ENCODE results near the gene PEPD.
A peak's percentile ranks its signal among the peaks of the same experiment; 100 is the strongest.

The PEPD gene

GRCh38 chr19:33408538-33409434 is 112.8 kb downstream of the PEPD start:
- Histone ChIP-seq H3K4me3 (ENCODE audit: insufficient read depth, low read depth, low read length, poor library complexity, severe bottlenecking) (no peak overlapping the region), H3K27ac (ENCODE audit: insufficient read depth, low read length, poor library complexity, severe bottlenecking) (no peak overlapping the region), H3K9me3 (ENCODE audit: control insufficient read depth, low read length) (no peaks in the 10 kb centered on the region), H3K4me1 (ENCODE audit: control insufficient read depth, insufficient read depth, low read length, poor library complexity, severe bottlenecking) (no peaks in the 10 kb centered on the region), H3K36me3 (ENCODE audit: control insufficient read depth, insufficient read depth, low read length) (no peaks in the 10 kb centered on the region), H3K27me3 (replicated peaks; ENCODE audit: control insufficient read depth, insufficient read depth, low read length, poor library complexity, severe bottlenecking) (no peaks in the 10 kb centered on the region)
- no peak for DNase-seq

- no peak overlapping the region for H3K4me3 ChIP-seq (ENCODE audit: insufficient read depth, low read depth, low read length, poor library complexity, severe bottlenecking)
- no peaks in the 10 kb centered on the region for H3K9me3 ChIP-seq (ENCODE audit: control insufficient read depth, low read length)
- H3K4me1 ChIP-seq (ENCODE audit: control insufficient read depth, insufficient read depth, low read length, poor library complexity, severe bottlenecking): no peaks in the 10 kb centered on the region
- no peaks in the 10 kb centered on the region for H3K36me3 ChIP-seq (ENCODE audit: control insufficient read depth, insufficient read depth, low read length)
- no peak overlapping the region for H3K27ac ChIP-seq (ENCODE audit: insufficient read depth, low read length, poor library complexity, severe bottlenecking)
- no peak for DNase-seq
- no peaks in the 10 kb centered on the region for H3K27me3 ChIP-seq (replicated peaks; ENCODE audit: control insufficient read depth, insufficient read depth, low read length, poor library complexity, severe bottlenecking)
Observed at GRCh38 chr19:33408116-33408515, 113.5 kb downstream of the PEPD start.

- no peak overlapping the region for H3K27ac ChIP-seq (ENCODE audit: insufficient read depth, low read length, poor library complexity, severe bottlenecking)
- H3K4me3 ChIP-seq (ENCODE audit: insufficient read depth, low read depth, low read length, poor library complexity, severe bottlenecking): no peak overlapping the region
- DNase-seq: no peak
- H3K4me1 ChIP-seq (ENCODE audit: control insufficient read depth, insufficient read depth, low read length, poor library complexity, severe bottlenecking): no peaks in the 10 kb centered on the region
- no peaks in the 10 kb centered on the region for H3K9me3 ChIP-seq (ENCODE audit: control insufficient read depth, low read length)
- H3K27me3 ChIP-seq (replicated peaks; ENCODE audit: control insufficient read depth, insufficient read depth, low read length, poor library complexity, severe bottlenecking): no peaks in the 10 kb centered on the region
- H3K36me3 ChIP-seq (ENCODE audit: control insufficient read depth, insufficient read depth, low read length): no peaks in the 10 kb centered on the region
Observed at GRCh38 chr19:33407716-33408115, 113.9 kb downstream of the PEPD start.

- no peaks in the 10 kb centered on the region for H3K36me3 ChIP-seq (ENCODE audit: control insufficient read depth, insufficient read depth, low read length)
- no peak overlapping the region for H3K27ac ChIP-seq (ENCODE audit: insufficient read depth, low read length, poor library complexity, severe bottlenecking)
- H3K9me3 ChIP-seq (ENCODE audit: control insufficient read depth, low read length): no peaks in the 10 kb centered on the region
- DNase-seq: no peak
- H3K27me3 ChIP-seq (replicated peaks; ENCODE audit: control insufficient read depth, insufficient read depth, low read length, poor library complexity, severe bottlenecking): no peaks in the 10 kb centered on the region
- H3K4me1 ChIP-seq (ENCODE audit: control insufficient read depth, insufficient read depth, low read length, poor library complexity, severe bottlenecking): no peaks in the 10 kb centered on the region
- H3K4me3 ChIP-seq (ENCODE audit: insufficient read depth, low read depth, low read length, poor library complexity, severe bottlenecking): no peak overlapping the region
Observed at GRCh38 chr19:33407140-33407551, 114.4 kb downstream of the PEPD start.

- Histone ChIP-seq H3K27ac (ENCODE audit: insufficient read depth, low read length, poor library complexity, severe bottlenecking) (no peak overlapping the region), H3K36me3 (ENCODE audit: control insufficient read depth, insufficient read depth, low read length) (no peaks in the 10 kb centered on the region), H3K27me3 (replicated peaks; ENCODE audit: control insufficient read depth, insufficient read depth, low read length, poor library complexity, severe bottlenecking) (no peaks in the 10 kb centered on the region), H3K9me3 (ENCODE audit: control insufficient read depth, low read length) (no peaks in the 10 kb centered on the region), H3K4me1 (ENCODE audit: control insufficient read depth, insufficient read depth, low read length, poor library complexity, severe bottlenecking) (no peaks in the 10 kb centered on the region), H3K4me3 (ENCODE audit: insufficient read depth, low read depth, low read length, poor library complexity, severe bottlenecking) (no peak overlapping the region)
- peak; percentile 37 to 58 (median 54) for DNase-seq
Observed at GRCh38 chr19:33406521-33407139, 115.0 kb downstream of the PEPD start.

- no peak overlapping the region for H3K4me3 ChIP-seq (ENCODE audit: insufficient read depth, low read depth, low read length, poor library complexity, severe bottlenecking)
- H3K27me3 ChIP-seq (replicated peaks; ENCODE audit: control insufficient read depth, insufficient read depth, low read length, poor library complexity, severe bottlenecking): no peaks in the 10 kb centered on the region
- no peaks in the 10 kb centered on the region for H3K9me3 ChIP-seq (ENCODE audit: control insufficient read depth, low read length)
- no peak overlapping the region for H3K27ac ChIP-seq (ENCODE audit: insufficient read depth, low read length, poor library complexity, severe bottlenecking)
- DNase-seq: no peak
- no peaks in the 10 kb centered on the region for H3K4me1 ChIP-seq (ENCODE audit: control insufficient read depth, insufficient read depth, low read length, poor library complexity, severe bottlenecking)
- no peaks in the 10 kb centered on the region for H3K36me3 ChIP-seq (ENCODE audit: control insufficient read depth, insufficient read depth, low read length)
Observed at GRCh38 chr19:33405553-33406461, 115.8 kb downstream of the PEPD start.

- no peaks in the 10 kb centered on the region for H3K27me3 ChIP-seq (replicated peaks; ENCODE audit: control insufficient read depth, insufficient read depth, low read length, poor library complexity, severe bottlenecking)
- H3K27ac ChIP-seq (ENCODE audit: insufficient read depth, low read length, poor library complexity, severe bottlenecking): no peak overlapping the region
- H3K4me3 ChIP-seq (ENCODE audit: insufficient read depth, low read depth, low read length, poor library complexity, severe bottlenecking): no peak overlapping the region
- no peaks in the 10 kb centered on the region for H3K4me1 ChIP-seq (ENCODE audit: control insufficient read depth, insufficient read depth, low read length, poor library complexity, severe bottlenecking)
- DNase-seq: no peak
- no peaks in the 10 kb centered on the region for H3K36me3 ChIP-seq (ENCODE audit: control insufficient read depth, insufficient read depth, low read length)
- H3K9me3 ChIP-seq (ENCODE audit: control insufficient read depth, low read length): no peaks in the 10 kb centered on the region
Observed at GRCh38 chr19:33405254-33405552, 116.4 kb downstream of the PEPD start.

- H3K4me3 ChIP-seq (ENCODE audit: insufficient read depth, low read depth, low read length, poor library complexity, severe bottlenecking): no peak overlapping the region
- H3K36me3 ChIP-seq (ENCODE audit: control insufficient read depth, insufficient read depth, low read length): no peaks in the 10 kb centered on the region
- H3K9me3 ChIP-seq (ENCODE audit: control insufficient read depth, low read length): no peaks in the 10 kb centered on the region
- DNase-seq: no peak
- no peaks in the 10 kb centered on the region for H3K27me3 ChIP-seq (replicated peaks; ENCODE audit: control insufficient read depth, insufficient read depth, low read length, poor library complexity, severe bottlenecking)
- no peaks in the 10 kb centered on the region for H3K4me1 ChIP-seq (ENCODE audit: control insufficient read depth, insufficient read depth, low read length, poor library complexity, severe bottlenecking)
- no peak overlapping the region for H3K27ac ChIP-seq (ENCODE audit: insufficient read depth, low read length, poor library complexity, severe bottlenecking)
Observed at GRCh38 chr19:33404506-33405253, 116.9 kb downstream of the PEPD start.

GRCh38 chr19:33403973-33404304 is 117.7 kb downstream of the PEPD start:
- Histone ChIP-seq H3K4me3 (ENCODE audit: insufficient read depth, low read depth, low read length, poor library complexity, severe bottlenecking) (no peak overlapping the region), H3K27ac (ENCODE audit: insufficient read depth, low read length, poor library complexity, severe bottlenecking) (no peak overlapping the region), H3K36me3 (ENCODE audit: control insufficient read depth, insufficient read depth, low read length) (no peaks in the 10 kb centered on the region)

More at GRCh38 chr19:33403973-33404304, 117.7 kb downstream of the PEPD start:
- Histone ChIP-seq H3K4me1 (ENCODE audit: control insufficient read depth, insufficient read depth, low read length, poor library complexity, severe bottlenecking) (no peaks in the 10 kb centered on the region), H3K9me3 (ENCODE audit: control insufficient read depth, low read length) (no peaks in the 10 kb centered on the region), H3K27me3 (replicated peaks; ENCODE audit: control insufficient read depth, insufficient read depth, low read length, poor library complexity, severe bottlenecking) (no peaks in the 10 kb centered on the region)
- DNase-seq: no peak
